Transverse colon (tissue), 4 donors: ENCODE results near the gene C4B.

Source experiments
- EP300 ChIP-seq: sonication (generic); formaldehyde crosslinking; IDR thresholded peaks from one replicate; pipeline ENCODE4 v1.6.1; 2017; ENCODE audit warnings: antibody characterized with exemption, low read depth
- POLR2A ChIP-seq: fragments of 450-650 bp; IDR thresholded peaks from one replicate; pipeline ENCODE4 v1.6.1; 2016; ENCODE audit warnings: antibody characterized with exemption, mild to moderate bottlenecking, moderate library complexity
- POLR2AphosphoS5 ChIP-seq, 3 donors: sonication (generic); formaldehyde crosslinking; IDR thresholded peaks; one replicate each; pipeline ENCODE4 v1.6.1; 2016; ENCODE audit warnings: antibody characterized with exemption in 3 of 3
- TF ChIP-seq, protein P1 (sequence below), 5 experiments: fragments of 200-600 bp in 3 of 5; fragments of 450-650 bp in 2 of 5; sonication (generic) in 3 of 5; IDR thresholded peaks; 1 replicate in 2 of 5; 2 replicates in 3 of 5; pipeline ENCODE4 v1.5.1; 2016 to 2017; ENCODE audit warnings: antibody characterized with exemption in 5 of 5, inconsistent platforms in 3 of 5, mild to moderate bottlenecking in 2 of 5, moderate library complexity in 1 of 5

DNA sequence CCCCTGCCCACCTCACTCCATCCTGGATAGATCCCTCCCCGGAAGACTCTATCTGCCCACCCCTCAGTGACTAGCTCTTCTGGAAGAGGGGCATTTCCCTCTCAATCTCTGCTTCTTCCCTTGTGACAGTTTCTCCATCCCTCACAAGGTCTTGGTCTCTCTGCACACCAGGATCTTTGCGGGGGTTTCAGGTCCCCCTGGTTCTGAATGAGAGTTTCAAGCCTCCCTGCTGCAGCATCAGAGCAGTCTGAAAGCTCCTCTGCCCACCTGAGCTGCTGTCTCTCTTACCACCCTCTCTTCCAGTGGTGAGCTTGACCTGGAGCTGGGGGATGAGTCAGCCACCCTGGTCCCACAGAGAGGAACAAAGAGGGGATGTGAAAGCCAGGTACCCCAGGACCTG, 70.2 kb downstream of the C4B start:
- TF ChIP-seq, protein P1, sequence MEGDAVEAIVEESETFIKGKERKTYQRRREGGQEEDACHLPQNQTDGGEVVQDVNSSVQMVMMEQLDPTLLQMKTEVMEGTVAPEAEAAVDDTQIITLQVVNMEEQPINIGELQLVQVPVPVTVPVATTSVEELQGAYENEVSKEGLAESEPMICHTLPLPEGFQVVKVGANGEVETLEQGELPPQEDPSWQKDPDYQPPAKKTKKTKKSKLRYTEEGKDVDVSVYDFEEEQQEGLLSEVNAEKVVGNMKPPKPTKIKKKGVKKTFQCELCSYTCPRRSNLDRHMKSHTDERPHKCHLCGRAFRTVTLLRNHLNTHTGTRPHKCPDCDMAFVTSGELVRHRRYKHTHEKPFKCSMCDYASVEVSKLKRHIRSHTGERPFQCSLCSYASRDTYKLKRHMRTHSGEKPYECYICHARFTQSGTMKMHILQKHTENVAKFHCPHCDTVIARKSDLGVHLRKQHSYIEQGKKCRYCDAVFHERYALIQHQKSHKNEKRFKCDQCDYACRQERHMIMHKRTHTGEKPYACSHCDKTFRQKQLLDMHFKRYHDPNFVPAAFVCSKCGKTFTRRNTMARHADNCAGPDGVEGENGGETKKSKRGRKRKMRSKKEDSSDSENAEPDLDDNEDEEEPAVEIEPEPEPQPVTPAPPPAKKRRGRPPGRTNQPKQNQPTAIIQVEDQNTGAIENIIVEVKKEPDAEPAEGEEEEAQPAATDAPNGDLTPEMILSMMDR (IDR thresholded peaks at IDR 0.05), result no peak
- TF ChIP-seq POLR2AphosphoS5 (IDR thresholded peaks at IDR 0.05), result no peak
- no peak for TF ChIP-seq POLR2A
- no peak for TF ChIP-seq EP300
